Upper lobe of left lung (tissue), 4 donors: ENCODE measurements around the gene SDK1.

Experiments
- POLR2A ChIP-seq, 4 donors: fragments of 450-650 bp; IDR thresholded peaks; one replicate each; pipeline ENCODE4 v1.5.1; 2016 to 2017; ENCODE audit warnings: antibody characterized with exemption in 4 of 4, mild to moderate bottlenecking in 2 of 4
- POLR2AphosphoS5 ChIP-seq, 2 donors: sonication (generic); formaldehyde crosslinking; IDR thresholded peaks; one replicate each; pipeline ENCODE4 v1.5.1; 2017; ENCODE audit warnings: antibody characterized with exemption in 2 of 2
- TF ChIP-seq, protein P1 (sequence below), 6 experiments: fragments of 450-650 bp in 4 of 6; fragments of 200-600 bp in 2 of 6; sonication (generic) in 2 of 6; IDR thresholded peaks; one replicate each; pipeline ENCODE4 v1.5.1; 2016 to 2019; ENCODE audit warnings: antibody characterized with exemption in 6 of 6

- no peak for TF ChIP-seq POLR2A (IDR thresholded peaks at IDR 0.05)
- TF ChIP-seq, protein P1, sequence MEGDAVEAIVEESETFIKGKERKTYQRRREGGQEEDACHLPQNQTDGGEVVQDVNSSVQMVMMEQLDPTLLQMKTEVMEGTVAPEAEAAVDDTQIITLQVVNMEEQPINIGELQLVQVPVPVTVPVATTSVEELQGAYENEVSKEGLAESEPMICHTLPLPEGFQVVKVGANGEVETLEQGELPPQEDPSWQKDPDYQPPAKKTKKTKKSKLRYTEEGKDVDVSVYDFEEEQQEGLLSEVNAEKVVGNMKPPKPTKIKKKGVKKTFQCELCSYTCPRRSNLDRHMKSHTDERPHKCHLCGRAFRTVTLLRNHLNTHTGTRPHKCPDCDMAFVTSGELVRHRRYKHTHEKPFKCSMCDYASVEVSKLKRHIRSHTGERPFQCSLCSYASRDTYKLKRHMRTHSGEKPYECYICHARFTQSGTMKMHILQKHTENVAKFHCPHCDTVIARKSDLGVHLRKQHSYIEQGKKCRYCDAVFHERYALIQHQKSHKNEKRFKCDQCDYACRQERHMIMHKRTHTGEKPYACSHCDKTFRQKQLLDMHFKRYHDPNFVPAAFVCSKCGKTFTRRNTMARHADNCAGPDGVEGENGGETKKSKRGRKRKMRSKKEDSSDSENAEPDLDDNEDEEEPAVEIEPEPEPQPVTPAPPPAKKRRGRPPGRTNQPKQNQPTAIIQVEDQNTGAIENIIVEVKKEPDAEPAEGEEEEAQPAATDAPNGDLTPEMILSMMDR (IDR thresholded peaks at IDR 0.05): no peak
- no peak for TF ChIP-seq POLR2AphosphoS5 (IDR thresholded peaks at IDR 0.05)
Measured at GRCh38 chr7:3649678-3650440, 348.8 kb downstream of the SDK1 start.
